CD4-positive, alpha-beta T cell (primary cell): ENCODE data around the gene FCHSD2. TPM values are rescaled to one million over a fixed set of nuclear protein-coding genes. Genes with fewer than 3 reads are reported as not detected.

ENCODE experiments used
- ATAC-seq: fragments of 200-7000 bp; cut with Tn5 transposase; one replicate; pipeline ENCODE4 v1.10.0; 2022; ENCODE audit warnings: mild to moderate bottlenecking; ENCODE audit not compliant: poor library complexity
- CTCF ChIA-PET: fragments of 350-600 bp; sonication (Branson Sonifier 250); formaldehyde crosslinking; loops from one replicate; lab custom pipeline; 2021; ENCODE audit warnings: antibody characterized with exemption, inconsistent platforms; lab: Charles Lee
- POLR2A ChIA-PET: fragments of 350-600 bp; sonication (Branson Sonifier 250); formaldehyde crosslinking; loops from one replicate; lab custom pipeline; 2021; ENCODE audit warnings: antibody characterized with exemption, inconsistent platforms; lab: Charles Lee
- DNase-seq, 14 experiments: peaks; one replicate each; pipeline ENCODE4 v3.0.0-alpha.2; 2013 to 2020; ENCODE audit warnings: mixed read lengths in 2 of 14
- H3K27ac ChIP-seq, 2 donors: one replicate each; pipeline versions ENCODE4 v1.5.1 to v1.7.0; 2013; ENCODE audit warnings: low read length in 2 of 2, low read depth in 1 of 2, mild to moderate bottlenecking in 1 of 2
- H3K27me3 ChIP-seq, 2 experiments: 1 replicate in 1 of 2; 2 replicates in 1 of 2; pipeline versions ENCODE4 v1.6.1 to v1.7.0; 2013; ENCODE audit warnings: low read length in 2 of 2, control low read depth in 1 of 2, mild to moderate bottlenecking in 1 of 2, moderate library complexity in 1 of 2; ENCODE audit not compliant: insufficient read depth in 2 of 2, control insufficient read depth in 1 of 2
- H3K36me3 ChIP-seq: one replicate; pipeline ENCODE4 v1.6.1; 2013; ENCODE audit warnings: low read length, control low read depth; ENCODE audit not compliant: insufficient read depth
- H3K4me1 ChIP-seq: one replicate; pipeline ENCODE4 v1.6.1; 2013; ENCODE audit warnings: low read length, control low read depth; ENCODE audit not compliant: insufficient read depth
- H3K4me3 ChIP-seq: one replicate; pipeline ENCODE4 v1.5.1; 2013; ENCODE audit warnings: mild to moderate bottlenecking, low read length, moderate library complexity
- H3K9me3 ChIP-seq, 2 experiments: 1 replicate in 1 of 2; 2 replicates in 1 of 2; pipeline versions ENCODE4 v1.6.1 to v1.7.0; 2013; ENCODE audit warnings: low read length in 2 of 2, mild to moderate bottlenecking in 2 of 2, control low read depth in 1 of 2, moderate library complexity in 1 of 2; ENCODE audit not compliant: control insufficient read depth in 1 of 2, insufficient read depth in 1 of 2
- H3K27ac Mint-ChIP-seq: one replicate; pipeline ENCODE4 v1.8.0; 2020; ENCODE audit warnings: mixed read lengths
- H3K27me3 Mint-ChIP-seq: one replicate; pipeline ENCODE4 v1.8.0; 2021; ENCODE audit warnings: mixed read lengths
- H3K36me3 Mint-ChIP-seq: one replicate; pipeline ENCODE4 v1.8.0; 2021; ENCODE audit warnings: low read depth, mixed read lengths
- H3K4me1 Mint-ChIP-seq: one replicate; pipeline ENCODE4 v1.8.0; 2021; ENCODE audit warnings: low read depth, mixed read lengths
- H3K4me3 Mint-ChIP-seq: one replicate; pipeline ENCODE4 v1.8.0; 2020; ENCODE audit warnings: mild to moderate bottlenecking, mixed read lengths
- H3K9me3 Mint-ChIP-seq: one replicate; pipeline ENCODE4 v1.8.0; 2020; ENCODE audit warnings: mixed read lengths
- CTCF ChIP-seq: fragments of 200-600 bp; IDR thresholded peaks from one replicate; pipeline ENCODE4 v1.8.0; 2022; ENCODE audit warnings: antibody characterized with exemption, mild to moderate bottlenecking
- intact Hi-C, 2 experiments: fragments of 100-400 bp; cut with DNase I in 1 of 2; cut with micrococcal nuclease in 1 of 2; formaldehyde crosslinking; loops; one replicate each; pipeline versions ENCODE4 v1.15.1 to v1.9.0; 2023 to 2025; cut with DNase I, micrococcal nuclease
- total RNA-seq, 174 experiments: library from RNA in 2 of 174; stranded (reverse) in 2 of 174; gene quantifications; one replicate each; pipeline ENCODE4 v1.2.3 and lab custom pipeline; 2021 to 2026

The FCHSD2 gene
- total RNA-seq, 2 experiments from 2014 or later, result 48.6 to 50.7 TPM

GRCh38 chr11:72955466-72955865 is 186.7 kb downstream of the FCHSD2 start:
- H3K4me1 ChIP-seq, result no peaks in the 10 kb centered on the region
- H3K27me3 ChIP-seq, result no peaks in the 10 kb centered on the region
- no peaks in the 10 kb centered on the region for H3K36me3 ChIP-seq
- no peak overlapping the region for H3K27ac ChIP-seq
- intact Hi-C loops, result no loop called here
- no peak for TF ChIP-seq CTCF
- Mint-ChIP-seq H3K4me3 (no peak overlapping the region), H3K4me1 (peaks cover 5% of the 10 kb centered on the region), H3K27me3 (no peaks in the 10 kb centered on the region), H3K36me3 (peaks cover 27% of the 10 kb centered on the region), H3K9me3 (no peaks in the 10 kb centered on the region), H3K27ac (no peak overlapping the region)
- H3K9me3 ChIP-seq, result no peaks in the 10 kb centered on the region
- H3K4me3 ChIP-seq, result no peak overlapping the region
- ATAC-seq (no peak), DNase-seq (no peak)
- CTCF ChIA-PET, result no interaction called here
- POLR2A ChIA-PET, result no interaction called here

- Mint-ChIP-seq H3K27ac (no peak overlapping the region), H3K27me3 (no peaks in the 10 kb centered on the region), H3K36me3 (peaks cover 24% of the 10 kb centered on the region), H3K4me1 (peaks cover 5% of the 10 kb centered on the region), H3K9me3 (no peaks in the 10 kb centered on the region), H3K4me3 (no peak overlapping the region)
- no peaks in the 10 kb centered on the region for H3K4me1 ChIP-seq
- no peak for DNase-seq
- H3K36me3 ChIP-seq, result no peaks in the 10 kb centered on the region
- H3K27ac ChIP-seq, result no peak overlapping the region
- ChIA-PET CTCF (no interaction called here), POLR2A (no interaction called here)
- ATAC-seq, result no peak
- intact Hi-C loops, result no loop called here
- no peak overlapping the region for H3K4me3 ChIP-seq
- H3K27me3 ChIP-seq, result no peaks in the 10 kb centered on the region
- TF ChIP-seq CTCF, result no peak
- H3K9me3 ChIP-seq, result no peaks in the 10 kb centered on the region
Observed at GRCh38 chr11:72954860-72955259, 187.3 kb downstream of the FCHSD2 start.

- H3K27ac ChIP-seq, result no peak overlapping the region
- CTCF ChIA-PET, result no interaction called here
- H3K27ac Mint-ChIP-seq, result no peak overlapping the region
Observed at GRCh38 chr11:72953637-72954036, 188.5 kb downstream of the FCHSD2 start.

More at GRCh38 chr11:72953637-72954036, 188.5 kb downstream of the FCHSD2 start:
- Mint-ChIP-seq H3K9me3 (no peaks in the 10 kb centered on the region), H3K4me1 (peaks cover 5% of the 10 kb centered on the region), H3K36me3 (peaks cover 24% of the 10 kb centered on the region), H3K27me3 (no peaks in the 10 kb centered on the region), H3K4me3 (no peak overlapping the region)
- intact Hi-C loops, result no loop called here
- no peak for ATAC-seq
- Histone ChIP-seq H3K4me1 (no peaks in the 10 kb centered on the region), H3K9me3 (no peaks in the 10 kb centered on the region), H3K4me3 (no peak overlapping the region), H3K36me3 (no peaks in the 10 kb centered on the region), H3K27me3 (no peaks in the 10 kb centered on the region)
- no peak for DNase-seq
- no peak for TF ChIP-seq CTCF
- POLR2A ChIA-PET, result no interaction called here
